Medulla oblongata (tissue), 1 donor: ENCODE measurements around the gene CA5B.
"Not testable (repeated sequence)": the region's sequence is repeated elsewhere in the genome, so short reads cannot be mapped to it uniquely, and the experiment has no call there.

Experiments
- DNase-seq: peaks from one replicate; pipeline ENCODE4 v3.0.0-alpha.2; 2015; ENCODE audit errors: extremely low spot score

Gene CA5B

GRCh38 chrX:15748841-15749240 lies 10.8 kb downstream of the CA5B start:
- DNase-seq: no peak

GRCh38 chrX:15749642-15750610 lies 11.9 kb downstream of the CA5B start:
- DNase-seq: peak; percentile 55

GRCh38 chrX:15750611-15751154 lies 12.6 kb downstream of the CA5B start:
- DNase-seq: peak; percentile 6

GRCh38 chrX:15751155-15751819 lies 13.2 kb downstream of the CA5B start:
- DNase-seq: no peak

GRCh38 chrX:15755091-15755490 lies 17.0 kb downstream of the CA5B start:
- no peak for DNase-seq

- no peak for DNase-seq
Observed at GRCh38 chrX:15758140-15758539, 20.1 kb downstream of the CA5B start.

GRCh38 chrX:15759886-15760285 lies 21.8 kb downstream of the CA5B start:
- DNase-seq: not testable (repeated sequence)

GRCh38 chrX:15761564-15762191 lies 23.6 kb downstream of the CA5B start:
- DNase-seq: peak; percentile 60

GRCh38 chrX:15769300-15769954 lies 31.4 kb downstream of the CA5B start:
- DNase-seq: no peak

GRCh38 chrX:15781961-15782699 lies 44.1 kb downstream of the CA5B start:
- DNase-seq: no peak

- DNase-seq: no peak
Observed at GRCh38 chrX:15785176-15785750, 47.2 kb downstream of the CA5B start.

- peak; percentile 4 for DNase-seq
Observed at GRCh38 chrX:15786915-15787314, 48.8 kb downstream of the CA5B start.

- DNase-seq: peak; percentile 74
Observed at GRCh38 chrX:15789979-15790768, 52.1 kb downstream of the CA5B start, which contains the start of gene ZRSR2. ZRSR2 (plus strand) TSS chrX:15790484; CDS start chrX:15790496, 12 bp downstream.

GRCh38 chrX:15790769-15791290 lies 52.8 kb downstream of the CA5B start:
- peak; percentile 23 for DNase-seq

- no peak for DNase-seq
Observed at GRCh38 chrX:15797707-15798106, 59.6 kb downstream of the CA5B start.

GRCh38 chrX:15804563-15804962 lies 66.5 kb downstream of the CA5B start:
- DNase-seq: no peak

GRCh38 chrX:15808254-15808653 lies 70.2 kb downstream of the CA5B start:
- DNase-seq: no peak

- no peak for DNase-seq
Observed at GRCh38 chrX:15812192-15812938, 74.3 kb downstream of the CA5B start.

GRCh38 chrX:15813416-15813815 lies 75.3 kb downstream of the CA5B start:
- no peak for DNase-seq
